HepG2 (cell line): ENCODE results near the gene RAB23. TPM values are rescaled to one million over a fixed set of nuclear protein-coding genes. Genes with fewer than 3 reads are reported as not detected.

Experiments used
- ATAC-seq: fragments of 200-7000 bp; cut with Tn5 transposase; 3 replicates; pipeline ENCODE4 v1.9.1; 2020; ENCODE audit warnings: mild to moderate bottlenecking, moderate library complexity
- BruUV-seq: library from RNA; stranded (reverse); fragments of 400-500 nt; replicated peaks from 2 replicates; lab custom pipeline; 2021; lab: Mats Ljungman, UMichigan
- CTCF ChIA-PET: fragments of 300-600 bp; formaldehyde crosslinking; extraction: SDS; loops from one replicate; lab custom pipeline; 2021; ENCODE audit warnings: low total read pairs, inconsistent platforms, low intra/inter-chr PET ratio; lab: Yijun Ruan, JAX
- POLR2A ChIA-PET: fragments of 350-600 bp; sonication (Branson Sonifier 250); formaldehyde crosslinking; loops from one replicate; lab custom pipeline; 2020; ENCODE audit warnings: antibody characterized with exemption, inconsistent platforms; lab: Yijun Ruan, JAX
- DNase-seq: peaks from one replicate; pipeline ENCODE4 v3.0.0-alpha.2; 2015; ENCODE audit warnings: low spot score
- FAIRE-seq: peaks from 3 replicates; lab custom pipeline; 2011; peaks lifted over from hg19 to GRCh38; lab: Jason Lieb, UNC
- H2AFZ ChIP-seq: one replicate; pipeline ENCODE4 v1.6.1; 2011; ENCODE audit warnings: low read length, inconsistent platforms
- H3K27ac ChIP-seq: fragments of 300-600 bp; 3 replicates; pipeline ENCODE4 v1.8.0; 2011; ENCODE audit warnings: mixed run types, mild to moderate bottlenecking, mixed read lengths, low read length, inconsistent platforms; ENCODE audit not compliant: insufficient read depth; ENCODE audit errors: extremely low read length
- H3K27me3 ChIP-seq, 2 experiments: fragments of 200-600 bp in 1 of 2; 2 replicates in 1 of 2; 3 replicates in 1 of 2; pipeline versions ENCODE4 v1.6.0 to v1.8.0; 2011; ENCODE audit warnings: low read length in 2 of 2, mild to moderate bottlenecking in 2 of 2, moderate library complexity in 2 of 2, inconsistent platforms in 1 of 2; ENCODE audit not compliant: insufficient read depth in 2 of 2, control insufficient read depth in 1 of 2
- H3K36me3 ChIP-seq, 2 experiments: fragments of 200-600 bp in 1 of 2; replicated peaks in 1 of 2; 2 replicates in 1 of 2; 3 replicates in 1 of 2; pipeline versions ENCODE4 v1.5.1 to v1.8.0; 2011; ENCODE audit warnings: low read length in 2 of 2, inconsistent platforms in 1 of 2; ENCODE audit not compliant: insufficient read depth in 2 of 2, control insufficient read depth in 1 of 2
- H3K4me1 ChIP-seq: 2 replicates; pipeline ENCODE4 v1.5.1; 2012; ENCODE audit warnings: low read length, inconsistent platforms; ENCODE audit not compliant: insufficient read depth
- H3K4me2 ChIP-seq: 2 replicates; pipeline ENCODE4 v1.6.0; 2011; ENCODE audit warnings: low read depth, low read length, inconsistent platforms
- H3K4me3 ChIP-seq, 3 experiments: fragments of 200-600 bp in 1 of 3; sonication (generic), shearing (Covaris generic) in 1 of 3; replicated peaks in 1 of 3; 2 replicates each; pipeline ENCODE4 v1.5.1; 2011 to 2016; ENCODE audit warnings: low read length in 3 of 3, inconsistent platforms in 2 of 3, low read depth in 2 of 3, mild to moderate bottlenecking in 2 of 3, control low read depth in 1 of 3, mixed read lengths in 1 of 3; ENCODE audit not compliant: insufficient read depth in 1 of 3
- H3K79me2 ChIP-seq: one replicate; pipeline ENCODE4 v1.6.1; 2011; ENCODE audit warnings: low read length, inconsistent platforms; ENCODE audit not compliant: insufficient read depth
- H3K9ac ChIP-seq: 2 replicates; pipeline ENCODE4 v1.6.0; 2011; ENCODE audit warnings: mild to moderate bottlenecking, low read depth, low read length, inconsistent platforms; ENCODE audit not compliant: insufficient read depth
- H3K9me3 ChIP-seq: 2 replicates; pipeline ENCODE4 v1.5.1; 2012; ENCODE audit warnings: mild to moderate bottlenecking, low read length
- H4K20me1 ChIP-seq: 2 replicates; pipeline ENCODE4 v1.6.0; 2011; ENCODE audit warnings: inconsistent platforms, mild to moderate bottlenecking, low read length, moderate library complexity; ENCODE audit not compliant: insufficient read depth
- ELF4 ChIP-seq: sonication (generic); formaldehyde crosslinking; IDR thresholded peaks from 2 replicates; pipeline ENCODE4 v1.5.0; 2020; ENCODE audit warnings: missing genetic modification reagents, mild to moderate bottlenecking, moderate library complexity, borderline replicate concordance
- FLYWCH1 ChIP-seq: sonication (generic); formaldehyde crosslinking; IDR thresholded peaks from 2 replicates; pipeline ENCODE4 v1.8.1; 2023; ENCODE audit warnings: mild to moderate bottlenecking, missing genetic modification reagents
- HES4 ChIP-seq: sonication (generic); formaldehyde crosslinking; IDR thresholded peaks from 2 replicates; pipeline ENCODE4 v1.9.0; 2021; ENCODE audit warnings: mild to moderate bottlenecking, missing genetic modification reagents, borderline replicate concordance
- MBNL3 ChIP-seq: fragments of 250-450 bp; sonication (Bioruptor Pico); conservative IDR thresholded peaks from 2 replicates; pipeline ENCODE4 v1.8.0; 2022; ENCODE audit warnings: mild to moderate bottlenecking, inconsistent platforms
- ZNF382 ChIP-seq: sonication (generic); formaldehyde crosslinking; IDR thresholded peaks from 2 replicates; pipeline ENCODE4 v1.5.0; 2020; ENCODE audit warnings: missing genetic modification reagents, mild to moderate bottlenecking, borderline replicate concordance
- ZNF546 ChIP-seq: sonication (generic); formaldehyde crosslinking; conservative IDR thresholded peaks from 2 replicates; pipeline ENCODE4 v1.8.1; 2023; ENCODE audit warnings: mild to moderate bottlenecking, missing genetic modification reagents
- ZSCAN12 ChIP-seq: sonication (generic); formaldehyde crosslinking; IDR thresholded peaks from 2 replicates; pipeline ENCODE4 v1.9.0; 2021; ENCODE audit warnings: mild to moderate bottlenecking, missing genetic modification reagents
- WGBS: methylation state at CpG from one replicate; pipeline ENCODE4 v1.1.6; 2017; ENCODE audit warnings: low lambda C conversion rate; 5-methylcytosine and 5-hydroxymethylcytosine counted together
- in situ Hi-C: cut with HindIII; loops from 2 replicates; pipeline ENCODE4 v1.10.0; 2017; ENCODE audit warnings: low pct_unique_long_range_greater_than_20kb; ENCODE audit not compliant: extremely low pct_ligation_motif_present
- intact Hi-C: fragments of 100-400 bp; cut with micrococcal nuclease; formaldehyde crosslinking; loops from one replicate; pipeline ENCODE4 v1.10.0; 2022; ENCODE audit not compliant: unreplicated experiment
- polyA plus RNA-seq, 8 experiments: library from polyadenylated mRNA; depleted of rRNA in 3 of 8; stranded (reverse) in 7 of 8; unstranded in 1 of 8; fragments of >200 nt; fragmentation: Illumina TruSeq in 4 of 8; extraction: Trizol in 4 of 8; gene quantifications; 2 replicates each; pipeline versions ENCODE4 v1.2.1 to v1.2.3, GENCODE V29; 2011 to 2016; ENCODE audit warnings: low read depth in 4 of 8, missing spikeins in 1 of 8, mixed read lengths in 1 of 8; ENCODE audit not compliant: insufficient read depth in 1 of 8
- total RNA-seq, 5 experiments: library from RNA; depleted of rRNA; stranded (reverse); fragments of >200 nt; fragmentation: Illumina TruSeq; extraction: Trizol; gene quantifications; 2 replicates each; pipeline ENCODE4 v1.2.3, GENCODE V29; 2016; ENCODE audit warnings: low read depth in 1 of 5
- TF ChIP-seq, protein P1 (sequence below): sonication (generic); formaldehyde crosslinking; IDR thresholded peaks from 2 replicates; pipeline ENCODE4 v1.5.0; 2020; ENCODE audit warnings: mild to moderate bottlenecking, missing genetic modification reagents

Gene RAB23
- total and polyA plus RNA-seq, 2 of the 13 experiments (the other 11 are each of a cell fraction or from before 2014, with no cell fraction given) = 5.5 to 16.4 TPM

DNA sequence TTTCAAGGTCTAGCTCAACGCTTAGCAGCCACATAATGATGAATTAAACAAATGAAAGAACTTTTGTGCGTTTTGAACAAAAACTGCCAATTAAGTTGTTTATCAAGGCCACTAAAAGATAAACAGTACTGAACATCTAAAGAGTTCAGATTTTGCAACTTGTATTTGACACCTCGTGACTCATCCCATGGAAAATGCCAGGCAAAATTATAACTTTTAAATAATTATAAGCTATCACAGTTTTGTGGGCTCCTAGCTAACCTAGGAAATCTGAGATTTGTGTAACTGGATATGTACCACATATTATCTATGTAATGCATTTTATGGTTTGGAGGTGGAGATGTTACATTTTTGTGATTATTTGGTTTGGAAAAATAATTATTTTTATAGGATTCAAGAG, 59.6 kb downstream of the RAB23 start (continued):
- TF ChIP-seq HES4 (CRISPR knock-in tag) (no peak), ZSCAN12 (CRISPR knock-in tag) (no peak), ZNF546 (no peak), MBNL3 (no peak)
- TF ChIP-seq, protein P1, sequence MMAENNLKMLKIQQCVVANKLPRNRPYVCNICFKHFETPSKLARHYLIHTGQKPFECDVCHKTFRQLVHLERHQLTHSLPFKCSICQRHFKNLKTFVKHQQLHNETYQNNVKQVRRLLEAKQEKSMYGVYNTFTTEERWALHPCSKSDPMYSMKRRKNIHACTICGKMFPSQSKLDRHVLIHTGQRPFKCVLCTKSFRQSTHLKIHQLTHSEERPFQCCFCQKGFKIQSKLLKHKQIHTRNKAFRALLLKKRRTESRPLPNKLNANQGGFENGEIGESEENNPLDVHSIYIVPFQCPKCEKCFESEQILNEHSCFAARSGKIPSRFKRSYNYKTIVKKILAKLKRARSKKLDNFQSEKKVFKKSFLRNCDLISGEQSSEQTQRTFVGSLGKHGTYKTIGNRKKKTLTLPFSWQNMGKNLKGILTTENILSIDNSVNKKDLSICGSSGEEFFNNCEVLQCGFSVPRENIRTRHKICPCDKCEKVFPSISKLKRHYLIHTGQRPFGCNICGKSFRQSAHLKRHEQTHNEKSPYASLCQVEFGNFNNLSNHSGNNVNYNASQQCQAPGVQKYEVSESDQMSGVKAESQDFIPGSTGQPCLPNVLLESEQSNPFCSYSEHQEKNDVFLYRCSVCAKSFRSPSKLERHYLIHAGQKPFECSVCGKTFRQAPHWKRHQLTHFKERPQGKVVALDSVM (CRISPR knock-in tag) = no peak

GRCh38 chr6:57162028-57162427, 60.1 kb downstream of the RAB23 start:
- H3K9me3 ChIP-seq = no peaks in the 10 kb centered on the region
- H3K4me1 ChIP-seq = no peaks in the 10 kb centered on the region
- no peak overlapping the region for H3K4me2 ChIP-seq
- no peak for ATAC-seq
- intact Hi-C loops = no loop called here
- H3K79me2 ChIP-seq = no peaks in the 10 kb centered on the region
- H3K9ac ChIP-seq = no peak overlapping the region
- in situ Hi-C loops = no loop called here
- no peak overlapping the region for H2AFZ ChIP-seq
- H4K20me1 ChIP-seq = no peaks in the 10 kb centered on the region
- FAIRE-seq = no peak
- H3K27me3 ChIP-seq = no peaks in the 10 kb centered on the region
- POLR2A ChIA-PET = interaction anchor here (1.0 kb wide), 1 partner anchor 10 kb away, joined by 3 read pairs; the partner anchor contains the start of gene BAG2
- no peak for DNase-seq
- H3K27ac ChIP-seq = no peak overlapping the region
- CTCF ChIA-PET = no interaction called here
- no peak for TF ChIP-seq FLYWCH1 (CRISPR knock-in tag)
- no peak for TF ChIP-seq ZNF382 (CRISPR knock-in tag)
- TF ChIP-seq ELF4 (CRISPR knock-in tag) = 0 out of 2 replicates have a peak, but pooled peaks have one; percentile 30
- no TSS peak for BruUV-seq
- H3K4me3 ChIP-seq = no peak overlapping the region
- peaks cover 2 to 7% of the 10 kb centered on the region in 2 experiments; a peak in 2 of 5 replicates for H3K36me3 ChIP-seq
- 98% methylated on average over 2 of the region's 2 CpGs for WGBS
